NCI-H82 treated with DMSO at 0.1 percent for 48 hours (cell line): Measurements from ENCODE around the gene ARV1.

ENCODE experiments used
- DNase-seq: peaks from one replicate; lab custom pipeline; 2025; ENCODE audit not compliant: unreplicated experiment; lab: John Stamatoyannopoulos, UW

The ARV1 gene

GRCh38 chr1:230978491-230979388 lies at the start of gene ARV1, which contains the start of gene TTC13:
ARV1 (plus strand) TSS chr1:230979094; CDS start chr1:230979106, 12 bp downstream.
TTC13 (minus strand) TSS chr1:230978861; CDS start chr1:230978830, 31 bp downstream.
- DNase-seq: peak; percentile 99

GRCh38 chr1:230930986-230931385 lies 47.9 kb upstream of the ARV1 start:
- DNase-seq: no peak

- no peak for DNase-seq
These were observed 43.0 kb upstream of the ARV1 start for GRCh38 chr1:230935852-230936251.

- no peak for DNase-seq
These were observed 42.4 kb upstream of the ARV1 start for GRCh38 chr1:230936475-230936874.

GRCh38 chr1:230937371-230937770 lies 41.5 kb upstream of the ARV1 start:
- no peak for DNase-seq

DNA sequence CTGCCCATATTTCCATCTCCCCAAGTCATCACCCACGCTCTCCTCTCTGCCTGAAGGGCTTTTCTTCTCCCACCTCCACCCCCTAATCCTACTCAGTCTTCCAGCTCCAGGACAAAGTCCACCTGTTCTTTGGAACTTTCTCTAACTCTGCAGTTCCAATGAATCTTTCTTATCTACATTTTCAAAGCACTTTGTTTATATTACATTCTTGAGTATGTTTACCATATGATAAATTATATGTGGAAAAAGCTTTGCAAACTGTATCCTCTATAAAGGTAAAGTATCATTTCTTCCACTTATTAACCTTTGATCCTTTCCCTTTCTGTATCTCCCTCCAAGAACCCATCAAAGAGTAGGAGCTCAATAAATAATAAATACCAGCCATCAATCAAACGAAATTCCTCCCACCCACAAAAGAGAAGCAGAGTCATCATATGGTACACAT lies 39.9 kb upstream of the ARV1 start:
- DNase-seq: no peak

DNA sequence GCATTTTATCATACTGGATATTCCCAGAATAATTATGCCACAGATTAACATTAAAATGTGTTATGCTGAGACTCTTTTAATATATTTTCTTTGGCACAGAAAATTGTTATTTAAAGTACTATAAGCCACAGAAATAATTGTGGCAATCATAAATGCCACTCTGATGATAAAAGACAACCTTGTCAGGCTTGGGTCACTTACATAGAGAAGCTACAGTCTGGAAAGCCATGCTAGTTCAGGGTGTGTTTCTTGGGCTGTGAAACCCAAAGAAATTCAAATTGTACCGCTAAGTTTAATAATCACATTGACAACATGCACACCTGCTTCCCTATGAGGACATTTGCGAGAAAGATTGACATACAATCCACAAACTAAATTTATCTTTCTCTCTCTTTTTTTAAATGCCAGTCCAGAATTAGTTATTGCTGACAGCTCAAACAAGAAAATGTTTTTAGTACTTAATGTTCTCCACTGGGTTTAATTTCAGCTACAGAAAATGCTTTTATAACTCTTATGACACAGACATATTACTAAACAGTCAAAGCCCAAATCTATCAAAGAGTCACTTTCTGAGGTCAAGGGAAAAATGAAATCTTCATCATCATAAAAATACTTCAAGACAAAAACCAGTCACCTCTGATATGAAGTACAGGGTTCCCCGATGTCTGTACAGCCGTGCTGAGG lies 38.9 kb upstream of the ARV1 start:
- DNase-seq: no peak

GRCh38 chr1:230940848-230941247 lies 38.0 kb upstream of the ARV1 start:
- DNase-seq: no peak

GRCh38 chr1:230943048-230943593 lies 35.8 kb upstream of the ARV1 start:
- DNase-seq: no peak

DNA sequence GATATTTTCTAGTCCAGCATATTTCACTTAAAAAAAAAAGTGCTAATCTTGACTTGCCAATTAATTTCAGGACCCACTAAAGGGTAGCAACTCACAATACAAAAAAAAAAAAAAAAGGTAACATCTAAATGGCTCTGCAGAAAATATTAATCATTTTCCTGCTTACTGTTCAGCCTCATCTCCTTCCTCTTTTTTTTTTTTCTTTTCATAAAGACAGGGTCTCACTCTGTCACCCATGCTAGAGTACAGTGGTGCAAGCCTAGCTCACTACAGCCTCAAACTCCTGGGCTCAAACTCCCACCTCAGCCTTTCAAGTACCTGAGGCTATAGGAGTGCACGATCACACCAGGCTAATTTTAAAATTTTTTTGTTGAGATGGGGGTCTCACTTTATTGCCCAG lies 30.6 kb upstream of the ARV1 start:
- no peak for DNase-seq

- DNase-seq: no peak
These were observed 30.0 kb upstream of the ARV1 start for GRCh38 chr1:230948903-230949302.

- DNase-seq: no peak
These were observed 28.5 kb upstream of the ARV1 start for GRCh38 chr1:230950404-230950803.

DNA sequence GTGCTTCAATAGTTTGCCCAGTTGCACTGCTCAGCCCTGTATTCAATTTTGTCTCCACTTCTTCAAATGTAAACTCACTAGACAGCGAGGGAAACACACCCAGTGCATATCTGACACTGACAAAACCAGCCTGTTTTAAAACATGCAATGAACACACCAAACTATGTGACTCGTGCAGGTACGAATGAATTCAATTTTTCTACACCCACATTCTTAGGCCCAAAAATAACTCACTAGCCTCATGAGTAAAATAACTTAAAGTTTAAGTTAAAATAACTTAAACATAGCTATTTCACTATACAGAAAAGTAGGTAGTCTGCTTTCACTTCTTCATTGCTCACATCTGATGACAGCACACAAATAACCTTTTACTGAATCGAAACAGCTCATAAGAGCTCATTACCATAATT lies 21.3 kb upstream of the ARV1 start:
- DNase-seq: no peak

GRCh38 chr1:230958370-230958769 lies 20.5 kb upstream of the ARV1 start:
- DNase-seq: no peak

- DNase-seq: no peak
These were observed 14.0 kb upstream of the ARV1 start for GRCh38 chr1:230964896-230965295.

DNA sequence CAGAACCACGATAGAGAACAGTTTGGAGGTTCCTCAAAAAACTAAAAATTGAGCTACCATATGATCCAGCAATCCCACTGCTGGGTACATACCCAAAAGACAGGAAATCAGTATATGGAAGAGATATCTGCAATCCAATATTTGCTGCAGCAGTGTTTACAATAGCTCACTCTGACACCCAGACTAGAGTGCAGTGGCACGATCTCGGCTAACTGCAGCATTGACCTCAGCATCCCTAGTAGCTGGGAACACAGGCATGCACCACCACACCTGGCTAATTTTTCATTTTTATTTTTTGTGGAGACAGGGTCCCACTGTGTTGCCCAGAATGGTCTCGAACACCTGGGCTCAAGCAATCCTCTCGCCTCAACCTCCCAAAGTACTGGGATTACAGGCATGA lies 13.4 kb upstream of the ARV1 start:
- DNase-seq: no peak

GRCh38 chr1:230966358-230966873 lies 12.5 kb upstream of the ARV1 start:
- DNase-seq: no peak

- no peak for DNase-seq
These were observed 8.5 kb upstream of the ARV1 start for GRCh38 chr1:230970432-230970831.

DNA sequence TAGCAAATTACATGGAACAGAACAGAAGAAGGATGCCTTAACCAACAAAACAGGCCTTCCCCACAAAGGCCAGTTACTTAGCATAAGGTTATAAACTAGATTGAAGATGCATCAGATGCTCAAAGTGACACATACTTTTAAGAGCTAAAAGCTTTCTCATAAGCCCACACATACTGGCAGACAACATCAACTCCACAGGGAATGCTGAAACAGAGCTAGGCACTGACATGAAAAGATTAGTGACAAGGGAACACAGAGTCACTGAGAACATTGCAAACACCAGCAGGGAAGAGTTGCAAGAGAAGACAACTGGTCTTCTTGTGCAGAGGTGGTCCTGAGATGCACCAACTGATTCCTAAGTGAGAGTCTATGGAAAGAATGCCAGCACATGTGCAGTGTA lies 7.1 kb upstream of the ARV1 start:
- DNase-seq: no peak

- no peak for DNase-seq
These were observed 6.0 kb upstream of the ARV1 start for GRCh38 chr1:230972855-230973271.

DNA sequence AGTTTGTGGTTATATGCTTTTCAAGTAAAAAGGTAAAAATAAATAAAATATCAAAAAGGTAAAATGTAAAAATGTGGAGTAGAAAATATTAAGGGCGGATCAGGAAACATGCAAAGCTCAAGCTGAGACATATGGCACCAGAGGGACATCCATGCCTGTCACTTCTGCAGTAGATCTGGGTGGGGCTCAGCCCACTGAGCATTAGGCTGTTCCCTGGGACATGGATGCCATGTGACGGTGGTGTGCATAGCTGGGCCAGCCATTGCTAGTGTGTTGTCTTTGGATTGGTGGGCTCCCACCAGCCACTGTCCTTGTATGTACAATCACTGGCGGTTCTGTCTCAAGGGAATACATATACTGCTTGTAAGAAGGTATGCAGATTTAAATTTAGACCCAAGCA lies 3.3 kb upstream of the ARV1 start:
- DNase-seq: no peak

DNA sequence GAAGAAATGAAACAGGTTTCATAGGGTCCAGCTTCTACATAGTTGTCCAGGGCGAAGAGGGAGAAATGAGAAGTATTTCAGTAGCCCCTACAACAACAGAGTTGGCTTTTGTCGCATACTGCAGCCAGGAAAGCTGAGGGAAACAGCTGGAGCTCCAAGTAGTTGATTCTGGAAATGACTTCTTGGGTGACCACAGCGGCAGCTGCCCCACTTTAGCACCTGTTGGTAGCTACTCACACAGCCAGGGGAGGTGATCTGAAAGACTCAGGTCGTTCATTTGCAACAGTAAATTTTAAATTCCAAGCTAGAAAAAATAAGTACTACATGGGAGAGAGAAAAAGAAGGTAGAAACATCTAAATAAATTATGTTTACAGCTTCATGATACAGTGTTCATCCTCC lies 2.5 kb upstream of the ARV1 start:
- DNase-seq: no peak
